ENCODE data around the gene CIRBP. TPM values are rescaled to one million over a fixed set of nuclear protein-coding genes. Genes with fewer than 3 reads are reported as not detected.

The CIRBP gene
- total RNA-seq, 2 experiments from 2014 or later = 278 to 309 TPM

- Histone ChIP-seq H3K4me1 (ENCODE audit: insufficient read depth, low read length, poor library complexity, severe bottlenecking) (peaks cover 75% of the 10 kb centered on the region), H2AFZ (ENCODE audit: low read length) (no peak overlapping the region), H3K27ac (ENCODE audit: low read depth, low read length, poor library complexity, severe bottlenecking) (peak overlapping the region; percentile 93), H3K36me3 (ENCODE audit: insufficient read depth, low read length) (peaks cover 24% of the 10 kb centered on the region), H3K9me2 (ENCODE audit: insufficient read depth, low read length) (no peaks in the 10 kb centered on the region), H3K4me2 (ENCODE audit: low read length) (peak overlapping the region; percentile 83), H3K9me3 (ENCODE audit: low read length) (no peaks in the 10 kb centered on the region), H3K79me2 (ENCODE audit: insufficient read depth, low read depth, low read length) (peaks cover 27% of the 10 kb centered on the region; the same call in 1 of the 2 replicates), H4K20me1 (ENCODE audit: insufficient read depth, low read length) (no peaks in the 10 kb centered on the region), H3K4me3 (ENCODE audit: low read depth, low read length, poor library complexity, severe bottlenecking) (peak overlapping the region; percentile 78)
- TF ChIP-seq CTCF (conservative IDR thresholded peaks at IDR 0.05; ENCODE audit: low read length) (peak; percentile 68), EZH2phosphoT487 (IDR thresholded peaks at IDR 0.05; ENCODE audit: borderline replicate concordance, low read depth, low read length) (no peak)
- no TSS peak for BruUV-seq (replicated peaks)
- CTCF ChIA-PET (ENCODE audit: unreplicated experiment) = no interaction called here
- POLR2A ChIA-PET = interaction anchor here (1.0 kb wide), 1 partner anchor 18 kb away, joined by 4 read pairs; no protein-coding TSS in a partner anchor
- peak; percentile 74 for DNase-seq (ENCODE audit: low spot score)
- intact Hi-C loops (cut with micrococcal nuclease; ENCODE audit: unreplicated experiment) = loop anchor here (1.0 to 10.0 kb wide), 2 partner anchors 8 to 237 kb away; partner anchors contain the start of genes CNN2, RNU6-2 and TMEM259
Observed at GRCh38 chr19:1261538-1261797, 7.7 kb upstream of the CIRBP start.

GRCh38 chr19:1261798-1262622 is 7.1 kb upstream of the CIRBP start:
- Histone ChIP-seq H3K36me3 (ENCODE audit: insufficient read depth, low read length) (peaks cover 19% of the 10 kb centered on the region), H4K20me1 (ENCODE audit: insufficient read depth, low read length) (no peaks in the 10 kb centered on the region), H3K79me2 (ENCODE audit: insufficient read depth, low read depth, low read length) (peaks cover 27% of the 10 kb centered on the region; the same call in 1 of the 2 replicates), H3K27ac (ENCODE audit: low read depth, low read length, poor library complexity, severe bottlenecking) (peak overlapping the region; percentile 93), H3K4me1 (ENCODE audit: insufficient read depth, low read length, poor library complexity, severe bottlenecking) (peaks cover 80% of the 10 kb centered on the region), H3K9me2 (ENCODE audit: insufficient read depth, low read length) (no peaks in the 10 kb centered on the region), H3K9me3 (ENCODE audit: low read length) (no peaks in the 10 kb centered on the region), H3K4me3 (ENCODE audit: low read depth, low read length, poor library complexity, severe bottlenecking) (peak overlapping the region; percentile 78), H2AFZ (ENCODE audit: low read length) (no peak overlapping the region), H3K4me2 (ENCODE audit: low read length) (peak overlapping the region; percentile 83)
- ChIA-PET CTCF (ENCODE audit: unreplicated experiment) (interaction anchor here (1.2 kb wide), 1 partner anchor 9 kb away, joined by 5 read pairs; no protein-coding TSS in a partner anchor), POLR2A (interaction anchor here (0.6 to 1.0 kb wide), 3 partner anchors 19 to 680 kb away, joined by 3 to 4 read pairs (median 3); no protein-coding TSS in a partner anchor)
- no TSS peak for BruUV-seq (replicated peaks)
- TF ChIP-seq EZH2phosphoT487 (IDR thresholded peaks at IDR 0.05; ENCODE audit: borderline replicate concordance, low read depth, low read length) = no peak
- no peak; the same call in 1 of the 2 replicates for TF ChIP-seq CTCF (conservative IDR thresholded peaks at IDR 0.05; ENCODE audit: low read length)
- intact Hi-C loops (cut with micrococcal nuclease; ENCODE audit: unreplicated experiment) = loop anchor here (1.0 to 10.0 kb wide), 2 partner anchors 9 to 237 kb away; partner anchors contain the start of genes CNN2, RNU6-2 and TMEM259
- DNase-seq (ENCODE audit: low spot score) = no peak

Data from OCI-LY7 (cell line).